T-helper 2 cell treated with Interferon-gamma antibody and Interleukin-4, amounts not matched to agents 100 ng/mL and 5 ng/mL, for 36 hours (primary cell): Measurements from ENCODE around the gene ARRDC1. TPM values are rescaled to one million over a fixed set of nuclear protein-coding genes. Genes with fewer than 3 reads are reported as not detected.

ENCODE experiments used
- total RNA-seq: library from RNA; stranded (reverse); gene quantifications from 2 replicates; pipeline ENCODE4 v1.2.3, GENCODE V29; 2022

ARRDC1 gene
- total RNA-seq, 1 donor from 2014 or later, result 67.4 TPM

Other genes starting within 250 kb of the ARRDC1 start
- 8.2 and 9.6 TPM in 2 replicates for gene EXD3, start 182.5 kb upstream of the ARRDC1 start, total RNA-seq
- 0.80 and 0.98 TPM in 2 replicates for gene NOXA1, start 182.3 kb upstream of the ARRDC1 start, total RNA-seq
- gene ENTPD8, start 164.3 kb upstream of the ARRDC1 start, total RNA-seq, result not detected in 2 replicates
- 50.6 and 51.5 TPM in 2 replicates for gene NSMF, start 146.4 kb upstream of the ARRDC1 start, total RNA-seq
- gene PNPLA7, start 55.3 kb upstream of the ARRDC1 start, total RNA-seq, result 3.0 and 3.3 TPM in 2 replicates
- 39.2 and 42.4 TPM in 2 replicates for gene MRPL41, start 53.8 kb upstream of the ARRDC1 start, total RNA-seq
- gene DPH7, start 26.8 kb upstream of the ARRDC1 start, total RNA-seq, result 39.4 and 40.9 TPM in 2 replicates
- 40.1 and 42.6 TPM in 2 replicates for gene ZMYND19, start 15.2 kb upstream of the ARRDC1 start, total RNA-seq
- gene EHMT1, start 13.3 kb downstream of the ARRDC1 start, total RNA-seq, result 95.9 and 106 TPM in 2 replicates